NCI-H460 (cell line): ENCODE measurements around the gene CPSF2. TPM values are rescaled to one million over a fixed set of nuclear protein-coding genes. Genes with fewer than 3 reads are reported as not detected.

Experiments used
- DNase-seq: peaks from one replicate; pipeline ENCODE4 v3.0.0-alpha.2; 2016; ENCODE audit warnings: low read depth; ENCODE audit errors: extremely low read depth
- polyA plus RNA-seq: library from polyadenylated mRNA; depleted of rRNA; stranded (reverse); fragments of >200 nt; gene quantifications from 2 replicates; pipeline ENCODE4 v1.2.3, GENCODE V29; 2014; cell fraction: nucleus; rRNA removed
- total RNA-seq: library from RNA; depleted of rRNA; stranded (reverse); fragments of >200 nt; shearing (Covaris generic); gene quantifications from 2 replicates; pipeline ENCODE4 v1.2.3, GENCODE V29; 2014; rRNA removed

CPSF2 gene
- 65.2 and 82.0 TPM in 2 replicates for total RNA-seq
- polyA plus RNA-seq: 20.8 and 46.6 TPM in 2 replicates

DNA sequence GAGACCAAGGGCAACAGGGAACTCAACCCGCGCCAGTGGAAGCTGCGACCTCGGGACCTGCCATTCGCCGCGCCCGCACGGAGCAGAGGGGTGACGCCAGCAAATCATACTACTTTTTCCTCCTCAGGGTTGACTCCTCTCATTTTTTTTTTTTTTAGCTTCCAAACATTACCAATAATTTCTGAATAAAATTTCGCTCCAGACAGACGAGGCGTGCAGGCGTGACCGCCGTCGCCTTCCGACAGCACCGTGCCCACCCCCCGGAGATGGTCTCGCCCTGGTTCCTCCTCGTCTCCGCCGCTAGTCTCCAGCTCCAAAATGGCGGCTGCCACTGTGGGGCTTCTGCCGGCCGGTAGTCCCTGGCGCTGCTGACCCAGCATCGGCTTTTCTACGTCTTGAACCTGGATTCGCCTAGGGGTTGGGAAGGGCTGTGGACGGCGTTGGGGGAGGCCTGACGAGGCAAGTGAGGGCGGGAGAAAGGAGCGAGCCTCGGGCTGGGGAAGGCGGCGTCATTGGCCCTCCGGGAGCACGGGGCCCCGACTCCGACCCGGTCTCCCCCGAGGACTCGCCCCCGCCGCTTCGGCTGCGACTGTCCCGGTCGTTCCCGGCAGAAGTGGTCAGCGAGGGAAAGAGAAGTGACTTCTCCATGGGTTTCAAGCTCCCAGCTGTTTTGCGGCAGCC lies at the start of gene CPSF2, which contains the start of gene NDUFB1:
TSS of gene CPSF2 (plus strand) at position 300 of the 681 bp plus-strand sequence. CDS start 9,016 bp downstream, outside the sequence.
TSS of gene NDUFB1 (minus strand) at position 37 of the 681 bp plus-strand sequence. CDS start 4,069 bp downstream, outside the sequence.
- DNase-seq: peak; percentile 78

DNA sequence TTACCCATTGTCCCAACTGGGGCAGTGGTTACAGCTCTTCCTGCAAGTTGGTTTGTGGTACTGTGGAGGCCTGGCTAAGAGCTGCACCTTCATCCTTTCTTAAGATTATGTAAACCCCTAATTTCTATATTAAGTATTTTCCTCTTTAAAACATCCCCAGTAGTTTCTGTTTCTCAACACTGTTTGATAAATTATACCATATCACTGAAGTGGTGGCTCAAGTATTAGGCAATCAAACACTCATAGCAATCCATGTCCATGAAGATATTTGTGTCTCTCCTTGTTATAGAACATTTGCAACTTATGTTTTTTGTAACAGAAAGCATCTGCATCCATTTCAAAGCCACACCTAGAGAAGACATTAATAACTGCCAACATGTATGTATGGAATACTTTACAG lies 47.2 kb upstream of the CPSF2 start:
- DNase-seq: no peak

DNA sequence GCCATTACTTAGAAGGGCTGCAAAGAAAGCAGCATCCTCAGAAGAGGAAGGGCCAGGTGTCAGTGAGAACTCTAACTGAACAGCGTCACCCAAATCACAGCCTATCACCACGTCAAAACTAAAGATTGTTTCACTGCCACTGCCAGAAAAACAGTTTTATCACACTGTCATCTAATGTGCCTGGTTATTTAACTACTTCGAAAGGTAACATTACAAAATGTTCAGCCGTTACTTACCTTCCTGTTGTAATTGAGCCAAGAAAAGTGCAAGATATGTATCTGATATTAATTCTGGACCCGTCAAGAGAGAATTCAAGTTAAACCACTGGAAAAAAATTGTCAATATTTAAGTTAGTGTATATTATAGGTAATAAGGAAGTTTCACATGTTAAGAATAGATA lies 33.3 kb upstream of the CPSF2 start:
- no peak for DNase-seq

DNA sequence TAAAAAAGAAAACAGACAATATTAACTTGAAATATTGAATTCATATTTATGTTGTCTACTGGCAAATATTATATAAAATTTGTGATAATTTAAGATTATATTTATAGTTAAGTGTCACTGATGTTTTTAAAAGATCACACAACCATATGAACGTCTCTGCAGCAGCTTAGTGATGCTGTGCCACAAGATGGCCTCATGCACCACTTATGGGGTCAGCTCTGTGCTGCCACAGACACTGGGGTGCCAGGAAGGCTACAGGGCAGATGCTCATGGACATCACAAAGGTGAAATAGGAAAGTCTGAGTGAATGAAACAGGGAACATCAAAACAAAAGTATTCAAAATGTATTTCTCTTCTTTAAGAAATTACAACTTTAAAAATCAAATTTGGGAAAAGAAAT lies 28.4 kb upstream of the CPSF2 start:
- no peak for DNase-seq

- no peak for DNase-seq
Observed at GRCh38 chr14:92099802-92100201, 22.0 kb upstream of the CPSF2 start.

DNA sequence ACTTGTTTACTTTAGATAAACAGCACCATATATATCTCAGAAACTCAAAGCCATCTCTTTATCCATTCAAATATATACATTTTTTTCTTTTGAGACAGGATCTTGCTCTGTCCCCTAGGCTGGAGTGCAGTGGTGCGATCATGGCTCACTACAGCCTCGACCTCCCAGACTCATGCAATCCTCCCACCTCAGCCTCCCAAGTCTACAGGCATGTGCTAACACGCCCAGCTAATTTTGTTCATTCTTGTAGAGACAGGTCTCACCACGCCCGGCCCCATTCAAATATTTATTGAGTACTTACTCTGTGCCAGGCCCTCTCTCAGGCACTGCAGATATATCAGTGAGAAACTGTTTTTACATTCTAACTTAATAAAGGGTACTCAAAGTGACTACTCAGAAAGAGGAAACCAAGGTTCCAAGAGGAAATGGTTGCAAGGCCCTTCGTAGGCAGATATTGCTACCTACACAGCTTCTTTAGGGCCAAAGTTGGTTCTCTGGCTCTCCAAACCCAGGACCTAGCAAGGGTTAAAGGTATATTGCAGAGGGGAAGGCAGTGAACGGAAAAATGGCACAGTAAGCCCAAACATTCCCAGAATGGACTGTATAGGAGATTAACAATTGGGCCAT lies 18.3 kb upstream of the CPSF2 start:
- DNase-seq: no peak

DNA sequence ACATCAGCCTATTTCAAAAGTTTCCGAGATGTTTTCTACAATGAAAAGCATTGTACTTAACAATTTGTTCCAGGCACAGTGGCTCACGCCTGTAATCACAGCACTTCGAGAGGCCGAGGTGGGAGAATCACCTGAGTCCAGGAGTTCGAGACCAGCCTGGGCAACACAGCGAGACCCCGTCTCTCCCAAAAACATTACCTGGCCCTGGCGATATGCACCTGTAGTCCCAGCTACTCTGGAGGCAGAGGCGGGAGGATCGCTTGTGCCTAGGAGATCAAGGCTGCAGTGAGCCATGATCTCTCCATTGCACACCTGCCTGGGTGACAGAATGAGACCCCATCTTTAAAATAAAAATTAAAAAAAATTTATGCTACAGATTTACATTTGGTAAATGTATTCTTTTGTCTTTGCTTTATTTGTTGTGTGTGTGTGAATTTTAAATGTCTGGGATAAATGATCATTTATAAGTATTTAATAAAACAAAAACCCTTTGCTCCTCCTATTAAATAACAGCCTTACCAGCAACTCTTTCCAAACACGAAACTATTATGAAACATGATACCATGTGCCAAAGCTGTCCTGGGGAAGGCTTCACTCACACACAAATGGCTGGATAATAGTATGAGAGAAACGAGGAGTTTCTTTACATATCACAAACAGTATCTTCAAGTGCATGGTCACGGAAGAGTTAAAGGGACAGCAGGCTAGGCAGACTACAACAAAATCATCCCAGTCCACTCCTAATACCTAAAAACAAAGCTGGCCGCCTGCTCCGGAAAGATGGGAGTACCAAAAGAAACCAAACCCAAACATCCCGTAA lies 16.5 kb upstream of the CPSF2 start:
- no peak for DNase-seq

DNA sequence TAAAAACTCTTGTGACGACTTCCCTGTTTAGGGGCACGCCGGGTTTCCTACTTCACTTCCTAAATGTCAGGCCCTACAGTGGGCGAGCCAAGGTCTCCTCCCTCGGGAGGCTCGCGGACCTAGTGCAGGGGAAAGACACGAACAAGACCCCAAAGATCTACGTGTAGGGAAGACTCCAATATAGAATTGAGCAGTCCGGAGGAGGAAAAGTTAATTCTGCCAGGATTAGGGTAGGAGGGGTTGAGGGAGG lies 16.0 kb upstream of the CPSF2 start:
- DNase-seq: no peak

- DNase-seq: peak; percentile 99
Observed at GRCh38 chr14:92106143-92106926, 15.4 kb upstream of the CPSF2 start, which contains the start of gene ATXN3. Gene ATXN3, minus strand, starts transcription at chr14:92106582. Its CDS starts 30 bp downstream, at chr14:92106552.

DNA sequence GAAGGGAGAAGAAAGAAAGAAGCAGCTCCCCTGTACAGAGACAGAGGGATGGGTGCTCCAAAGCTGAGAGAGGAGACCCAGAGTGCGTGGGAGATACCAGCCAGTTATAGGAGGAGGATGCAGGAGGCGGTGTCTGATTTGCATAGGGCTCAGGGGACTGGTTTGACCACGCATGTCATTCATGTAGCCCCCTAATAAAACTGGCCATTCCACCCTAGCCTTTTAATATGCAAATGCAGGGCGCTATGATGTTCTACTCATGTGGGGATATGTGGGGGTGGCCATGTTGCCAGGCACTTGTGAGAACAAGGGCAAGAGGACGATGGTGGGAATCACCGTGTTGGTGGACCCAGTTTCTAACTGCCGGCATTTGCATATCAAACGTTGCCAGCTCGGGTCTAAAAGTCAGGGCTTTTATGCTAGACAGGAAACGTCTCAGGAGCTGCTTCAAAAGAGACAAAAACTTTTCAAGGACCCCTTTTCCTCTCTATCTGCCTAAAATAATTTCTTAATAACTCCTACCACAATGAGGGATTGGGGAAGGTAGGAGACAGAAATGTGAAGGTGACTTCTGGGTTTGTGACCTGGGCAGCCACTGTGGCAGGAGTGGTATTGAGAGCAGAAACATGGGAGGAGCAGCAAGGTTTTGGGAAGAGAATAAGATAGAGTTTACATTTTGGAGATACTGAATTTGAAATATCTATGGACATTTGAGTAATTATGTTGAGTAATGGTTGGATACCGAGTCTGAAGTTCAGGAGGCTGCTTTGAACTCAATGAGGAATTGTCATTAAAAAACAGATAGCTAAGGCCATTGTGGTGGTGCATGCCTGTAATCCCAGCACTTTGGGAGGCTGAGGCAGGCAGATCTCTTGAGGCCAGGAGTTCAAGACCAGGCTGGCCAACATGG lies 13.2 kb upstream of the CPSF2 start:
- DNase-seq: no peak

GRCh38 chr14:92109490-92109889 lies 12.3 kb upstream of the CPSF2 start:
- no peak for DNase-seq

DNA sequence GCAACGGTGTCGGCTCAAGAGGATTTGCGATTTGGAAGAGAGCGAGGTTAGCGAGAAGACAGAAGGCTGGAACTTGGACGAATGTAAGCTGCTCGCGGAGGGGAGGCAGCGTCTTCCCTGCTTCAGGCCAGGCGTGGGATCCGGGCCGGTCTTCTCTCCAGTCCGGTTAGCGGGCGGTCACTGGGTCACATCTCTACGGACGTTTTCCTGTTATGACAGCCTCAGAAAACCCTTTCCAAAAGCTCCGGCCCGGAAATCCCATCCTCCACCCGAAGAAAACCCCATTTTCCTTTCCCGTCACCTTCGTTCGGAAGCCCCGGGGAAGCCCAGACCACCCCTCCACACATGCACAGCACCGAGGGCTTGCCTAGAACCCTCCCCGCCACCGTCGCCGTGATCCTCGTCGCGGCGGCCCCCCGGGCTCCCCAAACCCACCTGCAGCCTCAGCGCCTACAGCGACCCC lies 531 bp upstream of the CPSF2 start:
- DNase-seq: no peak

- DNase-seq: peak; percentile 15
Observed at GRCh38 chr14:92122351-92122677, 545 bp downstream of the CPSF2 start.

DNA sequence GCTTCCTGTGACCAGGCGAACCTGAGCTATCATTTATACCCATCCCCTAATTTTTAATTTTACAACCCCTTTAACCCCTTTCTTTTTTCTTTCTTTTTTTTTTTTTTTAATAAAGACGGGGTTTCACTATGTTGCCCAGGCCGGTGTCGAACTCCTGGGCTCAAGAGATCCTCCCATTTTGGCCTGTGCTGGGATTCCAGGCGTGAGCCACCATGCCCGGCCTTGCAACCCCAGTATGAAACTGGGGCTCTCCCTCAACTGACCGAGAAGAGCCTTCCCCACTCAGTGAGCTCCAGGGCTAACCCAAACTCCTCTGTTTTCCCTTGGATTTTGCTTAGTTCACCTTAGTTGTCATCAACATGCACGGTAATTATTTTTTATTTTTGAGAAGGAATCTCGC lies 992 bp downstream of the CPSF2 start:
- no peak for DNase-seq

DNA sequence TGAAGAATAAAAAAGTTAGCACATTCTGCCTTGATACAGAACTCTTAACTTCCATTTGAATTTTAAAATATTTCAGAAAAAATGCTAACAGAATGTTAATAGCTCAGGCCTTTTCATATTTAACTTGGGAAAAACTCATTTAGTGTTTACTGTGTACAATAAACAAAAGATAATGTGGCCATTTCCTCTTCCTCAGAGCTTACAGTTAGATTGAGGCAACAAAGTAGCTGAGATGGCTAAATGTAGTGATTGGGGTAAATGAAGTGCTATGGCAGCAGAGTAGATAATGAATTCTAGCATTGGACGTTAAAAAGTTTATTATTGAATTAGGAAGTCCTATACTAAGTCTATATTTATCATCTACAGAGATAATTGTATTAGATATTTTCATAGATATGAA lies 12.7 kb downstream of the CPSF2 start:
- DNase-seq: no peak

DNA sequence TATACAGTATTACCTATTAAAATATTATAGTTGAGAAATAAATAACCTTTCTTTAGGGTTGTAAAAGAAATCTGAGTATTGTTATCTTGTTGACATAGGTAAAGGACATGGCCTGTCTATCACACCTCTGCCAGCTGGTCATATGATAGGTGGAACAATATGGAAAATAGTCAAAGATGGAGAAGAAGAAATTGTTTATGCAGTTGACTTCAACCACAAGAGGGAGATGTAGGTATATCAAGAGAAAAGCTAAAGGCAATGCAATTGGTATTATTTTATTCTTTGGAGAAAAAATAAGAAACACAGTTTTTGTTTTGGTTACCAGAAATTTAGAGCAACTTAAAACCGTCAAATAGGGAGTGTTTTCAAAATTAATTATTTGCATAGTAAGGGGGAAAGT lies 13.5 kb downstream of the CPSF2 start:
- peak; percentile 26 for DNase-seq

DNA sequence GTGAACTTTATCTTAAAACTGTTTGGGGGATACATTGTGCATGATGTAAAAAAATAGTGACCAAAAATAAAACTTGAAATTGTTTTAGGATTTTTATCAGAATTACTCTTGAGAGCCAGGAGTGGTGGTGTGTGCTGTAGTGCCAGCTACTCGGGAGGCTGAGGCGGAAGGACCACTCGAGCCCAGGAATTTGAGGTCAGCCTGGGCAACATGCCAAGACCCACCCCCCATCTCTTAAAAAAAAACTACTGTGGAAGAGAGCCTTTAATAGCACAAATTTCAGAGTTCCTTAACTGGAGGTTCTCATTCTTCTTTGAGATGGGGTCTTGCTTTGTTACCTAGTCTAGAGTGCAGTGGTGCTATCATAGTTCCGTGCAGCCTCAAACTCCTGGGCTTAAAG lies 21.5 kb downstream of the CPSF2 start:
- no peak for DNase-seq

DNA sequence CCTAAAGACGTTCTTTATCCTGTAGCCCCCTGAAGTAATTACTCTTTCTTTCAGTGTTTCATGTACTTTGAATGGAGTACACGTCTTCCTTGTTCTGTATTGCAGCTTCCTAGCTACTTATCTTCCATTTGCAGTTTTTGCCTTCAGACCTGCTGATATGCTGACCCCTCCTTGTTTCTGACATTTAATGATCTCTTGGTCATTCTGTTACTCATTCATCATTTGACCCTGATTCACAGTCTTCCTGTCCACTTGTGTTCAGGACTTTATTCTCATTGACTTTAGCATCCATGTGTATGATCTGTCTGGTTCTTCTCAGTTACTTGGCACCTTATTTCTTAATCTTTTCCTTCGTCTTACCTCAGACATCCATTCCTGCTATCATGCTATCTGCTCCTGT lies 22.2 kb downstream of the CPSF2 start:
- DNase-seq: no peak

- DNase-seq: no peak
Observed at GRCh38 chr14:92144708-92145107, 22.9 kb downstream of the CPSF2 start.

- no peak for DNase-seq
Observed at GRCh38 chr14:92153581-92153980, 31.8 kb downstream of the CPSF2 start.
